ENCODE data around the gene TMPRSS12. TPM values are rescaled to one million over a fixed set of nuclear protein-coding genes. Genes with fewer than 3 reads are reported as not detected.
"Not testable (repeated sequence)": the region's sequence is repeated elsewhere in the genome, so short reads cannot be mapped to it uniquely, and the experiment has no call there.

Gene TMPRSS12
- total RNA-seq, 1 donor from 2014 or later: not detected

DNA sequence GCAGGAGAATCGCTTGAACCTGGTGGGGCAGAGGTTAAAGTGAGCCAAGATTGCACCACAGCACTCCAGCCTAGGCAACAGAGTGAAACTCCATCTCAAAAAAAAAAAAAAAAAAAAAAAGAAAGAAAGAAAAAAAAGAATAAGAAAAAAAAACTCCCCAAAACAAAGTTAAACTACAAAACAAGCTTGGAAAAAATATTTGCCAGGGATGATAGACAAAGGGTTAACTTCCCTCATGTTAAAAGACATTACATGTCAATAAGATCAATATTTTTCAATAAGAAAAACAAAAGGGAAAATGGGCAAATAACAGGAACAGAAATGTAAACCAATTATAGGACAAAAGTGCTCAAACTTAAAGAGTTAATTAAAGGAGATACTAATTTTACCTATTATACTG, 83.2 kb downstream of the TMPRSS12 start:
- Mint-ChIP-seq H3K27me3 (ENCODE audit: insufficient read depth, low read depth) (no peaks in the 10 kb centered on the region), H3K27ac (no peak overlapping the region), H3K4me1 (peaks cover 36% of the 10 kb centered on the region), H3K9me3 (no peaks in the 10 kb centered on the region), H3K36me3 (no peaks in the 10 kb centered on the region), H3K4me3 (no peak overlapping the region)
- Histone ChIP-seq H3K36me3 (no peaks in the 10 kb centered on the region), H3K9ac (no peak overlapping the region), H3K27ac (no peak overlapping the region), H2AFZ (replicated peaks) (no peak overlapping the region), H3K4me2 (no peak overlapping the region), H3K4me3 (no peak overlapping the region), H3F3A (ENCODE audit: low read depth) (peaks cover 39% of the 10 kb centered on the region), H4K20me1 (ENCODE audit: low read depth) (no peaks in the 10 kb centered on the region), H3K4me1 (peaks cover 40% of the 10 kb centered on the region), H3K79me2 (ENCODE audit: low read depth) (no peaks in the 10 kb centered on the region), H3K27me3 (no peaks in the 10 kb centered on the region), H3K9me3 (ENCODE audit: low read depth) (no peaks in the 10 kb centered on the region)
- DNase-seq (ENCODE audit: low spot score): no peak
- TF ChIP-seq, protein P1, sequence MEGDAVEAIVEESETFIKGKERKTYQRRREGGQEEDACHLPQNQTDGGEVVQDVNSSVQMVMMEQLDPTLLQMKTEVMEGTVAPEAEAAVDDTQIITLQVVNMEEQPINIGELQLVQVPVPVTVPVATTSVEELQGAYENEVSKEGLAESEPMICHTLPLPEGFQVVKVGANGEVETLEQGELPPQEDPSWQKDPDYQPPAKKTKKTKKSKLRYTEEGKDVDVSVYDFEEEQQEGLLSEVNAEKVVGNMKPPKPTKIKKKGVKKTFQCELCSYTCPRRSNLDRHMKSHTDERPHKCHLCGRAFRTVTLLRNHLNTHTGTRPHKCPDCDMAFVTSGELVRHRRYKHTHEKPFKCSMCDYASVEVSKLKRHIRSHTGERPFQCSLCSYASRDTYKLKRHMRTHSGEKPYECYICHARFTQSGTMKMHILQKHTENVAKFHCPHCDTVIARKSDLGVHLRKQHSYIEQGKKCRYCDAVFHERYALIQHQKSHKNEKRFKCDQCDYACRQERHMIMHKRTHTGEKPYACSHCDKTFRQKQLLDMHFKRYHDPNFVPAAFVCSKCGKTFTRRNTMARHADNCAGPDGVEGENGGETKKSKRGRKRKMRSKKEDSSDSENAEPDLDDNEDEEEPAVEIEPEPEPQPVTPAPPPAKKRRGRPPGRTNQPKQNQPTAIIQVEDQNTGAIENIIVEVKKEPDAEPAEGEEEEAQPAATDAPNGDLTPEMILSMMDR (IDR thresholded peaks at IDR 0.05): no peak
- TF ChIP-seq EZH2 (IDR thresholded peaks at IDR 0.05) (no peak), EZH2phosphoT487 (IDR thresholded peaks at IDR 0.05) (no peak)

DNA sequence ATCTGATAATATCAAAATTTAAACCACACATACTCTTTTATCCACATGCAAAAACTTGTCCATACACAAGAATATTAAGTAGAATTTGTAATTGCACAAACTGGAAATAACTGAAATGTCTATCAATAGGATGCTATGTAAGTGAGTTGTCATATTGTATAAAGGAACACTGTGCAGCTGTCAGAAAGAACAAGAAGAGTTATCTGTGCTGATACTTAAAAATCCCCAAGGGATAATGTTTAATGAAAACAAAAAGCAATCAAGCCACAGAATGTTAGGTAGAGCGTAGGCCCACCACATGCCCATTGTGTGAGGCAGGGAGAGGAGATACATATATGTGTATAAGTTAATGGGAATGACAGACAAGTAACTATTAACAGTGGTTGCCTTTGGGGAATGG, 83.7 kb downstream of the TMPRSS12 start:
- H3K27me3 Mint-ChIP-seq (ENCODE audit: insufficient read depth, low read depth): no peaks in the 10 kb centered on the region
- H3K36me3 ChIP-seq: no peaks in the 10 kb centered on the region
- TF ChIP-seq EZH2phosphoT487 (IDR thresholded peaks at IDR 0.05) (no peak), EZH2 (IDR thresholded peaks at IDR 0.05) (no peak)
- TF ChIP-seq, protein P1 (IDR thresholded peaks at IDR 0.05): no peak
- no peak overlapping the region for H3K4me3 ChIP-seq
- H3F3A ChIP-seq (ENCODE audit: low read depth): peaks cover 36% of the 10 kb centered on the region
- no peak overlapping the region for H3K9ac ChIP-seq
- H3K36me3 Mint-ChIP-seq: no peaks in the 10 kb centered on the region
- H3K4me3 Mint-ChIP-seq: no peak overlapping the region
- H3K9me3 Mint-ChIP-seq: no peaks in the 10 kb centered on the region
- no peaks in the 10 kb centered on the region for H4K20me1 ChIP-seq (ENCODE audit: low read depth)
- H2AFZ ChIP-seq (replicated peaks): no peak overlapping the region
- no peak for DNase-seq (ENCODE audit: low spot score)
- no peaks in the 10 kb centered on the region for H3K27me3 ChIP-seq
- no peak overlapping the region for H3K4me2 ChIP-seq
- H3K27ac ChIP-seq: no peak overlapping the region
- peaks cover 36% of the 10 kb centered on the region for H3K4me1 Mint-ChIP-seq
- H3K27ac Mint-ChIP-seq: no peak overlapping the region
- peaks cover 39% of the 10 kb centered on the region for H3K4me1 ChIP-seq
- H3K79me2 ChIP-seq (ENCODE audit: low read depth): no peaks in the 10 kb centered on the region
- H3K9me3 ChIP-seq (ENCODE audit: low read depth): no peaks in the 10 kb centered on the region

DNA sequence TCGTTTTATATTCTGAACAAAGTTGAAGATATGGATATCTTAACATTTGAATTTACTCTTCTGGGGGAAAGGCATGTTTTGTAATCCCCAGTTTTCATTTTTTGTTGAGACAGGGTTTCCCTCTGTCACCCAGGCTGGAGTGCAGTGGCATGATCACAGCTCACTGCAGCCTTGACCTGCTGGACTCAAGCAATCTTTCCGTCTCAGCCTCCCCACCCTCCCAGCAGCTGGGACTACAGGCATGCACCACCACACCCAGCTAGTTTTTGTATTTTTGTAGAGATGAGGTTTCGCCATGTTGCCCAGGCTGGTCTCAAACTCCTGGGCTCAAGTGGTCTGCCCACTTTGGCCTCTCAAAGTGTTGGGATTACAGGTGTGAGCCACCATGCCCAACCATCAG, 84.2 kb downstream of the TMPRSS12 start:
- H3K27me3 Mint-ChIP-seq (ENCODE audit: insufficient read depth, low read depth); H3K9me3 ChIP-seq (ENCODE audit: low read depth); H3K79me2 ChIP-seq (ENCODE audit: low read depth); H3K36me3 Mint-ChIP-seq; H3K27me3 ChIP-seq; H3K9ac ChIP-seq; H3K27ac Mint-ChIP-seq; H3K4me3 ChIP-seq; H2AFZ ChIP-seq (replicated peaks); H3K27ac ChIP-seq; H4K20me1 ChIP-seq (ENCODE audit: low read depth); H3K4me2 ChIP-seq; H3K4me3 Mint-ChIP-seq; DNase-seq (ENCODE audit: low spot score); H3K36me3 ChIP-seq; H3K9me3 Mint-ChIP-seq: not testable (repeated sequence)
- Histone ChIP-seq H3F3A (ENCODE audit: low read depth) (peaks cover 31% of the 10 kb centered on the region), H3K4me1 (peaks cover 33% of the 10 kb centered on the region)
- peaks cover 36% of the 10 kb centered on the region for H3K4me1 Mint-ChIP-seq

DNA sequence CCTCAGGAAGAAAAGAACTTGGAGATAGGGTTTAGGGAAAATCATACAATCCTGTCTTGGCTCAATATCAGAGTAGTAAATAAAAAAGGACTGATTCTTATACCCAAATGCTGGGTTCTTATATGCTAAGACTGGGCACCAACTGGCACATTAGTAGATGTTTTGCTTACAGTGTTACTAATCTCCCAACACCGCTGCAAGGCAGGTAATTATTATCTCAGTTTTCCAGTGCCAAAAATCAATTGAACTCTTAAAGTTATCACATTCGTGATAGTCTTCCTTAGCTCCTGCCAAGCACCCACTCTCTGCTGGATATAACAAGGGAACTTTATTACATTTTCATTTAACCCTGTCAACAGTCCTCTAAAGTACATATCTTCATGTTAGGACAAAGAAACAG, 84.6 kb downstream of the TMPRSS12 start:
- Histone ChIP-seq H3K9ac (no peak overlapping the region), H3K4me1 (peaks cover 29% of the 10 kb centered on the region), H3K4me3 (no peak overlapping the region), H3K27me3 (no peaks in the 10 kb centered on the region), H4K20me1 (ENCODE audit: low read depth) (no peaks in the 10 kb centered on the region), H3K27ac (no peak overlapping the region), H3K9me3 (ENCODE audit: low read depth) (no peaks in the 10 kb centered on the region), H2AFZ (replicated peaks) (no peak overlapping the region), H3K4me2 (no peak overlapping the region), H3K79me2 (ENCODE audit: low read depth) (no peaks in the 10 kb centered on the region), H3F3A (ENCODE audit: low read depth) (peaks cover 26% of the 10 kb centered on the region), H3K36me3 (no peaks in the 10 kb centered on the region)
- Mint-ChIP-seq H3K36me3 (no peaks in the 10 kb centered on the region), H3K4me3 (no peak overlapping the region), H3K4me1 (peaks cover 34% of the 10 kb centered on the region), H3K27ac (no peak overlapping the region), H3K27me3 (ENCODE audit: insufficient read depth, low read depth) (no peaks in the 10 kb centered on the region), H3K9me3 (no peaks in the 10 kb centered on the region)
- TF ChIP-seq EZH2 (IDR thresholded peaks at IDR 0.05) (no peak), EZH2phosphoT487 (IDR thresholded peaks at IDR 0.05) (no peak)
- TF ChIP-seq, protein P1 (IDR thresholded peaks at IDR 0.05): no peak
- no peak for DNase-seq (ENCODE audit: low spot score)

All from neural progenitor cell (in vitro differentiated cells).